Measurements from ENCODE around the gene GATA6. TPM values are rescaled to one million over a fixed set of nuclear protein-coding genes. Genes with fewer than 3 reads are reported as not detected.

GATA6 gene
- total and polyA plus RNA-seq, 2 of the 8 experiments (the other 6 are each of a cell fraction or from before 2014, with no cell fraction given) = 0.09 TPM; not detected in 1

- H3K4me3 ChIP-seq (ENCODE audit: extremely low read depth in 1 of 4, insufficient read depth in 2 of 4, low read depth in 3 of 4, low read length in 4 of 4) = no peak overlapping the region
- no peak overlapping the region for H3K23ac ChIP-seq (ENCODE audit: insufficient read length)
- H3K4me2 ChIP-seq (ENCODE audit: insufficient read depth in 1 of 2, low read depth in 2 of 2, low read length in 2 of 2) = no peak overlapping the region
- no peaks in the 10 kb centered on the region for H3K36me3 ChIP-seq (ENCODE audit: control insufficient read depth in 2 of 4, insufficient read depth in 4 of 4, low read length in 3 of 4)
- DNase-seq (ENCODE audit: low read depth in 1 of 2, low spot score in 2 of 2) (no peak), FAIRE-seq (no peak)
- no peak overlapping the region for H2BK20ac ChIP-seq (ENCODE audit: low read length)
- no peaks in the 10 kb centered on the region for H4K20me1 ChIP-seq (replicated peaks in 1 of 2; ENCODE audit: control insufficient read depth in 1 of 2, insufficient read depth in 2 of 2, low read length in 2 of 2)
- H3K23me2 ChIP-seq (ENCODE audit: low read depth, low read length) = no peaks in the 10 kb centered on the region
- ChIA-PET CTCF (ENCODE audit: partially characterized antibody) (no interaction called here), POLR2A (ENCODE audit: partially characterized antibody) (no interaction called here)
- H3K14ac ChIP-seq (ENCODE audit: insufficient read length) = no peak overlapping the region
- no peak overlapping the region for H4K91ac ChIP-seq (replicated peaks; ENCODE audit: insufficient read length, low read length)
- 87% methylated on average over 4 of the region's 4 CpGs; no CpG with 5 or more reads in 1 of the 2 experiments for WGBS, 2 experiments (ENCODE audit: extremely low coverage in 1 of 2, insufficient coverage in 1 of 2, insufficient read length in 1 of 2, insufficient replicate concordance in 2 of 2, low coverage in 1 of 2, low lambda C conversion rate in 2 of 2, missing lambda C conversion rate in 1 of 2)
- H3K79me2 ChIP-seq (ENCODE audit: control insufficient read depth in 1 of 2, insufficient read depth in 2 of 2, low read length in 2 of 2) = no peaks in the 10 kb centered on the region
- no peak overlapping the region for H3K56ac ChIP-seq (replicated peaks; ENCODE audit: insufficient read length, low read depth, low read length)
- H4K5ac ChIP-seq (ENCODE audit: insufficient read length, low read depth, low read length) = no peak overlapping the region
- H2AK5ac ChIP-seq (ENCODE audit: low read depth, low read length) = no peak overlapping the region
- no peaks in the 10 kb centered on the region for H3K9me3 ChIP-seq (ENCODE audit: insufficient read depth in 2 of 2, low read depth in 1 of 2, low read length in 1 of 2)
- H2AFZ ChIP-seq (ENCODE audit: low read length) = 0 out of 2 replicates have a peak overlapping the region, but pooled peaks have one; percentile 62
- no peak overlapping the region for H2BK120ac ChIP-seq (replicated peaks; ENCODE audit: low read depth, low read length)
- no peak overlapping the region for H3K27ac ChIP-seq (ENCODE audit: low read depth, low read length)
- H3K79me1 ChIP-seq (ENCODE audit: low read depth, low read length) = no peaks in the 10 kb centered on the region
- H2BK15ac ChIP-seq (ENCODE audit: low read length) = no peak overlapping the region
- no peak overlapping the region for H3K9ac ChIP-seq (replicated peaks in 1 of 4; ENCODE audit: extremely low read depth in 1 of 4, low read depth in 3 of 4, low read length in 3 of 4)
- H3K4me1 ChIP-seq (replicated peaks in 1 of 4; ENCODE audit: control insufficient read depth in 3 of 4, insufficient read depth in 4 of 4, low read length in 3 of 4) = no peaks in the 10 kb centered on the region
- H2BK12ac ChIP-seq (ENCODE audit: low read depth, low read length) = no peak overlapping the region
- H3K4ac ChIP-seq (replicated peaks; ENCODE audit: insufficient read length, low read depth, low read length) = no peak overlapping the region
- H3K18ac ChIP-seq (ENCODE audit: extremely low read depth, low read length) = no peak overlapping the region
- TF ChIP-seq SAP30 (IDR thresholded peaks at IDR 0.05; ENCODE audit: insufficient read depth, insufficient replicate concordance, low read length) (no peak), CBX8 (IDR thresholded peaks at IDR 0.05; ENCODE audit: borderline replicate concordance, low read depth, low read length) (no peak), GABPA (IDR thresholded peaks at IDR 0.05; ENCODE audit: borderline replicate concordance, insufficient read depth, low read length) (no peak), NANOG (IDR thresholded peaks at IDR 0.05; ENCODE audit: insufficient read depth, low read depth, low read length, poor library complexity, severe bottlenecking) (no peak), CBX5 (IDR thresholded peaks at IDR 0.05; ENCODE audit: low read depth, low read length) (no peak), KDM4A (IDR thresholded peaks at IDR 0.05; ENCODE audit: low read depth, low read length, severe bottlenecking) (no peak), CTCF (IDR thresholded peaks at IDR 0.05; ENCODE audit: control extremely low read depth in 1 of 3, insufficient read depth in 1 of 3, low read depth in 1 of 3, low read length in 3 of 3) (no peak)
- 0 out of 7 replicates have a peak, but pooled peaks cover 0 to 3% (median 1%) of the 10 kb centered on the region in 4 experiments for H3K27me3 ChIP-seq (replicated peaks in 1 of 4; ENCODE audit: control insufficient read depth in 3 of 4, extremely low read depth in 1 of 4, insufficient read depth in 3 of 4, low read length in 3 of 4)
- H2BK5ac ChIP-seq (ENCODE audit: low read depth, low read length) = no peak overlapping the region
- no peak overlapping the region for H4K8ac ChIP-seq (ENCODE audit: extremely low read depth, insufficient read depth, low read length)
These were observed 40.9 kb downstream of the GATA6 start for GRCh38 chr18:22210311-22210754.
